Measurements from ENCODE around the gene CCDC91. TPM values are rescaled to one million over a fixed set of nuclear protein-coding genes. Genes with fewer than 3 reads are reported as not detected.

Gene CCDC91, protein sequence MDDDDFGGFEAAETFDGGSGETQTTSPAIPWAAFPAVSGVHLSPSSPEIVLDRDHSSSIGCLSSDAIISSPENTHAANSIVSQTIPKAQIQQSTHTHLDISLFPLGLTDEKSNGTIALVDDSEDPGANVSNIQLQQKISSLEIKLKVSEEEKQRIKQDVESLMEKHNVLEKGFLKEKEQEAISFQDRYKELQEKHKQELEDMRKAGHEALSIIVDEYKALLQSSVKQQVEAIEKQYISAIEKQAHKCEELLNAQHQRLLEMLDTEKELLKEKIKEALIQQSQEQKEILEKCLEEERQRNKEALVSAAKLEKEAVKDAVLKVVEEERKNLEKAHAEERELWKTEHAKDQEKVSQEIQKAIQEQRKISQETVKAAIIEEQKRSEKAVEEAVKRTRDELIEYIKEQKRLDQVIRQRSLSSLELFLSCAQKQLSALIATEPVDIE
- polyA plus RNA-seq (ENCODE audit: insufficient read length in 4 of 4) = 10 to 100 TPM; 25.5 to 37.5 (median 31.2) TPM

- DNase-seq (ENCODE audit: low read depth in 4 of 4, low spot score in 2 of 4) = peak in 3 of 4 donors; percentile 63 to 77 (median 71)
Observed at GRCh38 chr12:28190321-28191050, at the start of gene CCDC91. TSS of gene CCDC91 (plus strand) at chr12:28190456. CDS start at chr12:28257216, 66,760 bp downstream.

DNA sequence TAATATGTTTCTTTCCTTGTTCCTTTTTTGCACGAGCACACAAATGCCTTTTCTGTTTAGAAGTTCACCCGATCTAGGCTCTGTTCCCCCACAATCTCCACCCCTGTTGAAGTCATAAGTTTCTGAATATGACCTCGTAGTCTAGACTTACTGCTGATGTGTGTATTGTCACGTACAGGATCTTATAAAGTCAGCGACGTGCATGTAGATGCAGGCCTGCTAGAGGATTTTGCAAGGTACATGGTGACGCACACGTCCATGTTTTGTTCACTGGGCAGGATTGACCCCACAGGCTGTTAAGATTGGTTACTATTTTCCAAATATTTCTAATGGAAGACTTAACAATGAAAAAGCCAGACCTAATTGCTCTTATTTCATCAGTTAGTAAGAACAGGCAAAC is 46.2 kb upstream of the CCDC91 start:
- DNase-seq (ENCODE audit: low read depth in 4 of 4, low spot score in 2 of 4) = no peak

- no peak for DNase-seq (ENCODE audit: low read depth in 4 of 4, low spot score in 2 of 4)
Observed at GRCh38 chr12:28144532-28144931, 45.7 kb upstream of the CCDC91 start.

DNA sequence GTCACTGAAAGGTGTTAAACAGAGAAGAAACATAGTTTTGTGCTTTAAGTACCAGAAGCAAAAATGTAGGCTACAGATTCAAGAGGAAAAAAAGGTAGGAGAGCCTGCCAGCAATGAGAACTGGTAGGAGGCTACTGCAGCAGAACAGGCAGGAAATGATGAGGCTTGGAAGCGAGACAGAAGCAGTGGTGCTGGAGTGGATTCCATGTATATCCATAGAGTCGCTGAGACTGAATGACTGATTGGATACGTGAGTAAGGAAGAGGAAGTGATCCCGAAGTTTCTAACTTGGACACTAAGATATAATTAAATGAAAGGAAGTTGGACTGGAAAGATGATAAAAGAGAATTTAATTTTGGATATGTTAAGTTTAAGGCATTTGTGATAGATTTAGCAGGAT is 45.0 kb upstream of the CCDC91 start:
- DNase-seq (ENCODE audit: low read depth in 4 of 4, low spot score in 2 of 4) = no peak

DNA sequence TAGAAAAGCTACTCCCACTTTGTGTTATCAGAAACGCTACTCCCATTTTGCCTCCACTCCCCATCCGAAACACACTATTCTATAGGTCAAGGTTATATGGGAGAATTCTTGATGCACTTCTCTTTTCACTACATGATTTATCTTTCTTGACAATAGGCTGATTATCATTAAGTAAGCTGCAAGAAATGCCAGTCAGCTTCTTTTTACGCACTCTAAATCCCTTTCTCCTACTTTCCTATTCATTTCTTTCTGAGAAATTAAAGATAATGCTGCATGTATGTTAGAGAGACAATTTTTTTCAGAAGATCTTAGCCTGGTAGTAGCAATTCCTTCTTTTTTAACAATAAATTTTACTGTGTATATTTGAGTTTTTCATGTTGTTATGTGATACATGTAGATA is 41.0 kb upstream of the CCDC91 start:
- no peak for DNase-seq (ENCODE audit: low read depth in 4 of 4, low spot score in 2 of 4)

- no peak for DNase-seq (ENCODE audit: low read depth in 4 of 4, low spot score in 2 of 4)
Observed at GRCh38 chr12:28156362-28156761, 33.9 kb upstream of the CCDC91 start.

- no peak for DNase-seq (ENCODE audit: low read depth in 4 of 4, low spot score in 2 of 4)
Observed at GRCh38 chr12:28156804-28157203, 33.5 kb upstream of the CCDC91 start.

DNA sequence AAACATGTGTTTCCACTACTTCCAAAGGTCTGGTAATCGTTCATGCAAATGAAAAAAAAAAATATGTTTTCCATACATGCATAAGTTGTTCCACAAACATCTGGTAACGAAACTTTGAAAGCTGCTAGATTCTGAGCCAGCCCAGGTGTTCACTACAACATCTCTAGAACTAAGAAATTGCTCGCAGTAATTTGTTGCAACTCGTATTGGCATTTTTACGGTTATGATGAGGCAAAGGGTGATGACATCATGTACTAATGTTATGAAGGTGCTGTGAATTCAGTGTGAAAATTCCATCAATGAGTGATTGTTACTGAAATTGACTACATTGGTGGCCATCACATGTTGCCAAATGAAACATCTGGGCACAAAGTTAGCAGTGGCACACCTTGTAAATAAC is 31.9 kb upstream of the CCDC91 start:
- DNase-seq (ENCODE audit: low read depth in 4 of 4, low spot score in 2 of 4) = no peak

DNA sequence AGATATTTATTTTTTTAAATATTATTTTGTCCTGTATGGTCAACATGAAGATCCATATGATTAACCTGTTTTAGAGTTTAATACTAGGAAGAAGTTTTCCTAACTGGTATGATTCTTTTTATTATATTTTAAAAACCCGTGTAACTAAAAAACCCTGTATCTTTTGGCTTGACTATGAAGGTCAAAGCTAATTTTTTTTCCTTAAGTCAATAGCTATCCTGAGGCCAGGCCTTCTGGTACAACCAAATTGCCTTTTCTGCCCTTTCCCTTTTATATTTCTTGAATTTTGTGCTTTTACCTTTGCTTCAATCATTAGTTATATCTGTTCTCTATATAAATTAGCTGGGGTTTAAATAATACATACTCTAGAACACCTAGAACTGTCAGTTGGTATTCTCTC is 30.6 kb upstream of the CCDC91 start:
- DNase-seq (ENCODE audit: low read depth in 4 of 4, low spot score in 2 of 4) = no peak

DNA sequence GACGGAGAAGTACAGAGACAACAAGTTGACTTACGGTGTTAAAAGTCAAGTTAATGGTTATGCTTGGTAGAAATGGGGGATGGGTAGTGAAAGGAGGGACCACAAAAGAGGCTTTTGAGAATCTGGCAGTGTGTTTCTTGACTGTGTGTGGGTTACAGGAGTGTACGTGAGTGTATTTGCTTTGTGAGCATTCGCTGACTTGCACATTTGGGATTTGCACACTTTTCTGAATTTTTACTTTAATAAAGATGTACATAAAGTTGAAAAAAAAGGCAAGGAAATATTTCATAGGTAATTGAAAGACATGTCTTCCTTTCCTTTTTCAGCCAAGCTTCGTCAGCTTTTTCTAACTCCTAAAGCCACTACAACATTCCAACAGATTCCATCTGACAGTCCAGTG is 28.6 kb upstream of the CCDC91 start:
- DNase-seq (ENCODE audit: low read depth in 4 of 4, low spot score in 2 of 4) = no peak

DNA sequence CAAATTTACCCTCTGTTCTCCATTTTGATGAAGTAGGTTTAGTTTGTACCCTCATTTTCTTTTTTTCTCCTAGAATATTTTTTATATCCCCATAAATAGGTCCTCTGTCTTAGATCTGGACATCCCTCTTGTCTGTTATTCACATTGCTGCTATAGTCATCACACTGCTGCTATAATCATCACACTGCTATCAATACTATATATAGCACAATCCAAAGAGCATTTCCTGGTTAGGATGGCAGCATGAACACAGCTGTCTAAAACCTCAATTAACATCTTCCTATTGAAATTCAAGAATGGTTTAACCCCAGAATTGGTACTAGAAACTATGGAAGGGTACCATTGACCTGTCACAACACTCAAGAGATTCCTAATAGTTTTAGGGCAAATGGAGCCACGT is 27.6 kb upstream of the CCDC91 start:
- DNase-seq (ENCODE audit: low read depth in 4 of 4, low spot score in 2 of 4) = no peak

- no peak for DNase-seq (ENCODE audit: low read depth in 4 of 4, low spot score in 2 of 4)
Observed at GRCh38 chr12:28164644-28165275, 25.5 kb upstream of the CCDC91 start.

DNA sequence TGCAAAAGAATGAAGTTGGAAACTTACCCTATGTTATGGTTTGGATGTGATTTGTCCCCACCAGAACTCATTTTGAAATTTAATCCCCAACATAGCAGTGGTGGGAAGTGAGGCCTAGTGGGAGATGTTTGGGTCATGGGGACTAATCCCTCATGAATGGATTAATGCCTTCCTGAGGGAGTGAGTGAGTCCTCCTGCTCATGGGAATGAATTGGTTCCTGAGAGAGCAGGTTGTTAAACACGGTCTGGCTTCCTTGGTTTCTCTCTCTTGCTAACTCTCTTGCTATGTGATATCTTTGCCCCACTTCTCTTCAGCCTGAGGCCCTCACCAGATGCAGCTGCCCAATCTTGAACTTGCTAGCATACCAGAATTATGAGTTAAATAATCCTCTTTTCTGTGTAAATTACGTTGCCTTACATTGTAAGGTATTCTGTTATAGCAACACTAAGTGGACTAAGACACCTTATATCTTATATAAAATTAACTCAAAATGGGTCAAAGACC is 22.2 kb upstream of the CCDC91 start:
- no peak for DNase-seq (ENCODE audit: low read depth in 4 of 4, low spot score in 2 of 4)

GRCh38 chr12:28171356-28172060 is 18.7 kb upstream of the CCDC91 start:
- DNase-seq (ENCODE audit: low read depth in 4 of 4, low spot score in 2 of 4) = no peak

GRCh38 chr12:28172434-28173030 is 17.7 kb upstream of the CCDC91 start:
- DNase-seq (ENCODE audit: low read depth in 4 of 4, low spot score in 2 of 4) = no peak

DNA sequence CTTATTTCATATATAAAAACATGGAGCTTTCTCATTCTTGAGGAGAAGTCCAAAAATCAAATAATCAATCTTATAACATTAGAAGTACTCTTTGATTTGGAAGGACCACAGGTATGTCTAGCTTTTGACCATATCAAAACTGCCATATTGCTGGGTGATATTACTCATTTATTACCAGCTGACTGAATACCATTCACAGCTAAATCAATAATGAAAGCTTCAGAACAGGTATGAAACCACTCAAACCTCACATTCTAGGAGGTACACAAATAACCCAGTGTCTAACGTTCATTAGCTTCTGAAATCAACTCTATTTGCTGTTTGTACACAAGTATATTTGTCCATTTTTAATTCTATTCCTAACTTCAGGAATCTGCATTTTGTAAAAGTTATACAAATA is 16.8 kb upstream of the CCDC91 start:
- no peak for DNase-seq (ENCODE audit: low read depth in 4 of 4, low spot score in 2 of 4)

GRCh38 chr12:28175098-28175589 is 15.1 kb upstream of the CCDC91 start:
- no peak for DNase-seq (ENCODE audit: low read depth in 4 of 4, low spot score in 2 of 4)

- no peak for DNase-seq (ENCODE audit: low read depth in 4 of 4, low spot score in 2 of 4)
Observed at GRCh38 chr12:28176295-28176694, 14.0 kb upstream of the CCDC91 start.

- DNase-seq (ENCODE audit: low read depth in 4 of 4, low spot score in 2 of 4) = no peak
Observed at GRCh38 chr12:28177461-28177860, 12.8 kb upstream of the CCDC91 start.

- no peak for DNase-seq (ENCODE audit: low read depth in 4 of 4, low spot score in 2 of 4)
Observed at GRCh38 chr12:28177905-28178304, 12.4 kb upstream of the CCDC91 start.

Measured in left renal cortex interstitium (tissue), 4 donors.